NB4 (cell line): ENCODE data around the gene C1QTNF8.

ENCODE experiments used
- DNase-seq: peaks from one replicate; pipeline ENCODE4 v3.0.0; 2010; ENCODE audit warnings: low read depth
- H3K4me3 ChIP-seq: one replicate; pipeline ENCODE4 v1.5.1; 2011; ENCODE audit warnings: mild to moderate bottlenecking, low read depth, low read length, moderate library complexity
- CTCF ChIP-seq: IDR thresholded peaks from one replicate; pipeline ENCODE4 v1.5.1; 2012; ENCODE audit warnings: low read depth, low read length
- MAX ChIP-seq: IDR thresholded peaks from 2 replicates; pipeline ENCODE4 v1.6.1; 2011; ENCODE audit warnings: low read depth, low read length
- MYC ChIP-seq: IDR thresholded peaks from 2 replicates; pipeline ENCODE4 v1.6.1; 2011; ENCODE audit warnings: low read depth, low read length
- POLR2A ChIP-seq: IDR thresholded peaks from 2 replicates; pipeline ENCODE4 v1.6.1; 2011; ENCODE audit warnings: mild to moderate bottlenecking; ENCODE audit not compliant: insufficient read length; ENCODE audit errors: extremely low read depth

Gene C1QTNF8

DNA sequence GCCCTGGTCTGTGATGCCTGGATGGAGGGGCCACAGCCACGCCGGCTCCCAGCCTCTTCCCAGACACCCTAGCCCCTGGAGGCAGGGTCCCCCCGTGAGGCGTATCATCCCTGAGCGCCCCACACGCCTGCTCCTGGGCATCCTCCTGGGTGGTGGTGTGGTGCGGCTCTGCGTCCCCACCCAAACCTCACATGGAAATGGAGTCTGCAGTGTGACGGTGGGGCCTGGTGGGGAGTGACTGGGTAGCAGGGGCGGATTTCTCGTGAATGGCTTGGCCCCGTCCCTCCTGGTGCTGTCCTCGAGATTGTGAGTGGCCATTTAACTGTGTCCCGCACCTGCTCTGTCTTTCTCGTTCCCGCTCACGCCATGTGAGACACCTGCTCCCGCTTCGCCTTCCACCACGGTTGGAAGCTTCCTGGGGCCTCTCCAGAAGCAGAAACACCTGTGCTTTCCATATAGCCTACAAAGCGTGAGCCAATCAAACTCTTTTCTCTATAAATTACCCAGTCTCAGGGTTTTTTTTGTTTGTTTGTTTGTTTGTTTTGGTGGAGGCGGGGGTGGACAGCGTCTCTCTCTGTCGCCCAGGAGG lies 29.4 kb downstream of the C1QTNF8 start:
- no peak overlapping the region for H3K4me3 ChIP-seq
- no peak for TF ChIP-seq CTCF
- no peak for TF ChIP-seq POLR2A
- TF ChIP-seq MAX, result no peak
- no peak for TF ChIP-seq MYC
- no peak for DNase-seq

DNA sequence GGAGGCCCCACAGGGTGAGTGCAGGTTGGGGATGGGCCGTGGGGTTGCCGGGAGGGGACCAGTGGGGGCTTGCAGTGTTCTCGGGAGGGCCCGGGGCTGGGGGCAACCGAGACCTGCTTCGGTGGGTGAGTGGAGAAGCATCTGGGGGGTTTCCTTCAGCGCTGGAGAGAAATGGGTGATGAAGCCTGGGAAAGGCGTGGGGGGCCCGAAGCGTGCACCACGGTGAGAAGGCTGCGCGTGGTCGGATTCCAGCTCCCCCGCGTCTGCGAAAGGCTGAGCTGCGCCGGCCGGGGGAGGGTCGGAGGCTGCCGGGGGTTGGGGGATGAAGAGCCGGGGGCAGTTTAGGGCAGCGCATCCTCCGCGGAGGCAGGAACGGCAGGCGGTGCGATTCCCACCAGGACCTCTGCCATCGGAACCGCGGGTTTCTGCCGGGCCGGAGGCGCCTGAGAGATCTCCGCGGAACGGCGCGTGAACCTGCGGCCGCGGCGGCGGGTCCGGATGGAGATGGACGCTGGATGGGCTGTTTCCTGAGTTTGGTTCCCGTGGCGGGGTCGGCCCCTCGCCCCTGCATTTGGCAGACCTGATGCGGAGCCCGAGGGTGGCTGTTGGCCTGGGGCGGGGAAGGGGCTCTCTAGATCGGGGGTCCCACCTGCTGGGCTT lies 30.4 kb downstream of the C1QTNF8 start:
- no peak for DNase-seq
- no peak overlapping the region for H3K4me3 ChIP-seq
- no peak for TF ChIP-seq MYC
- TF ChIP-seq POLR2A, result no peak
- no peak for TF ChIP-seq MAX
- no peak for TF ChIP-seq CTCF

- TF ChIP-seq MAX, result no peak
- H3K4me3 ChIP-seq, result no peak overlapping the region
- DNase-seq, result no peak
These were observed 32.3 kb downstream of the C1QTNF8 start for GRCh38 chr16:1063728-1064127.

GRCh38 chr16:1062895-1063294 lies 33.1 kb downstream of the C1QTNF8 start:
- DNase-seq, result no peak
- TF ChIP-seq MYC (no peak), POLR2A (no peak), MAX (no peak), CTCF (no peak)
- no peak overlapping the region for H3K4me3 ChIP-seq

DNA sequence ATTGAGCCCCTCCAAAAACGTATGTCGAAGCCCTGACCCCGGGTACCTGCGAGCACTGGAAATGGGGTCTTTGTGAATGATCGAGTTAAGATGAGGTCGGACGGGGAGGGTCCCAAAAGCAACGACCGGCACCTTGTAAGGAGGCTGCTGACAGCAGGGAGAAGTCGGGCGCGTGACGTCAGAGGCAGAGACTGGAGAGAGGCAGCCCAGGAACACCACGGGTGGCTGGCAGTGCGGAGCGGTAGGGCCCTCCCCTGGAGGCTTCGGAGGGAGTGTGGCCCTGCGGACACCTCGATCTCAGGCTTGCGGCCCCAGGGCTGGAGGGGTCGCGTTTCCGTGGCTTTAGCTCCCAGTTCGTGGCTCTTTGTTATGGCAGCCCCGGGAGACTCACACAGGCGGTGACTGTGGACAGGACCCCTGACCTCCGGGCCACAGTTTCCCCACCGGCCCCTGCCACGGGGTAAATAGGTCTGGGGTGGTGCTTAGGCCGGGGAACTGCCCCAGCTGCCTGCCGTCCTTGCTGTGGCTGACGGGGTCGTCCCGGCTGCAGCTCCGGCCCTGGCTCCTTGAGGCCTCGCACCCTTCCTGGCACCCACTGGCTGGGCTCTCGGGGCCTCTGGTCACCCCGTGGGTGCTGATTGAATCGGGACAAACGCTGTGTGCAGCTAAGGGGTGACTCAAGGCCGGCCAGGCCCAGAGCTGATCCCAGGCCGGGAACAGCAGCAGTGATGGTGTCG lies 34.1 kb downstream of the C1QTNF8 start:
- no peak overlapping the region for H3K4me3 ChIP-seq
- no peak for DNase-seq
- TF ChIP-seq POLR2A (no peak), MAX (no peak), MYC (no peak), CTCF (no peak)
